Stimulated activated CD4-positive, alpha-beta T cell treated with anti-CD3 and anti-CD28 coated beads, TNF-alpha, amount 100 ng/mL, for 4 hours (primary cell): Measurements from ENCODE around the gene NUTM2E.
"Not testable (repeated sequence)": the region's sequence is repeated elsewhere in the genome, so short reads cannot be mapped to it uniquely, and the experiment has no call there.

Experiments
- DNase-seq, 3 experiments: peaks; one replicate each; pipeline ENCODE4 v3.0.0-alpha.2; 2020; ENCODE audit warnings: low read depth in 3 of 3

NUTM2E gene

GRCh38 chr10:79866903-79867551, 40.5 kb downstream of the NUTM2E start:
- not testable (repeated sequence) for DNase-seq

DNA sequence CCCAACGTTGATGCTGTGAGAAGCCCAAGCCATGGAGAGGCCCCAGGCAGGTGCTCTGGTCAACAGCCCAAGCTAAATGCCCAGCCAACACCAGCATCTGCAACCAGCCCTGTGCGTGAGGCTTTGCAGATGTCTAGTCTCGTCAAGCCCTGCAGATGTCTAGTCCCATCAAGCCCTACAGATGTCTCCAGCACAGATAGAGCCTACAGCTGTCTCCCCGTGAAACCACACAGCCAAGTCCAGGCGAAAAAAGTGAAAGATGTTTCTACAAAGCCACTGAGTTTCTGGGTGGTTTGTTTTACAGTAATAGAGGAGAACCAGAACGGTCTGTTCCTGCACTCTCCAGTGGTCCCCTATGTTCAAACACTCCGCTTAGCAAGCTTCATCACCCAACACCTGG, 41.5 kb downstream of the NUTM2E start:
- DNase-seq: not testable (repeated sequence)

GRCh38 chr10:79869439-79870097, 43.0 kb downstream of the NUTM2E start:
- DNase-seq: not testable (repeated sequence)

DNA sequence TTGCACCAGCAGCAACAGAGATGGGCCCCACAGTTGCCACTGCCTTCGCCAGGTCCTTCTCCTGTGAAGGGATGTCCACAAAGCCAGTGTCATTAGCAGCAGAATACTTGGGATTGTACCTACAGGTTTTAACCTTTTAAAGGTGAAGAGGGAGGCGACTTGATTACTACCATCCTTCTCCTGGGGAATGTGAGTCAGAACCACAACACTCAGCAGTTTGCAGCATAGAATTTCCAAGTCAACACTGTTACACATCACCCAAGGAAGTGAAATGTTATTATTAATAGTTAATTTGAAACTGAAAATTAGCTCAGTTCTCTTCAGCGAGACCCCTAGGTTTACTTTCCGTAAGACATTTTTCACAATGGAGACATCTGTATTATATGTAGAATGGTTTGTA, 45.2 kb downstream of the NUTM2E start:
- not testable (repeated sequence) for DNase-seq
